ENCODE measurements around the gene NRIP1.

GRCh38 chr21:15011967-15012366 is 52.8 kb downstream of the NRIP1 start:
- TF ChIP-seq POLR2A (IDR thresholded peaks at IDR 0.05) (no peak), CTCF (IDR thresholded peaks at IDR 0.05) (no peak)

Measured in uterus (tissue), 2 donors.